Measurements from ENCODE around the gene MTREX.

- no peak for TF ChIP-seq POLR2AphosphoS5 (IDR thresholded peaks at IDR 0.05; ENCODE audit: low read depth, low read length)
- TF ChIP-seq POLR2A (IDR thresholded peaks at IDR 0.05; ENCODE audit: low read depth, low read length) = no peak
- TF ChIP-seq TAF1 (IDR thresholded peaks at IDR 0.05; ENCODE audit: borderline replicate concordance, low read depth, low read length) = no peak
These were observed 162.5 kb downstream of the MTREX start for GRCh38 chr5:55470282-55470681.

Data from GM12892 (cell line).